Small intestine (tissue), 7 donors: Measurements from ENCODE around the gene EHF. TPM values are rescaled to one million over a fixed set of nuclear protein-coding genes. Genes with fewer than 3 reads are reported as not detected.

Experiments used
- DNase-seq, 2 donors: peaks; one replicate each; pipeline versions ENCODE4 v3.0.0 to v3.0.0-alpha.2; 2013
- FAIRE-seq: peaks from 2 replicates; lab custom pipeline; 2012; peaks lifted over from hg19 to GRCh38; lab: Jason Lieb, UNC
- H3K27ac ChIP-seq, 3 donors: one replicate each; pipeline ENCODE4 v1.5.1; 2013; ENCODE audit warnings: low read length in 2 of 3, mild to moderate bottlenecking in 2 of 3, control low read depth in 1 of 3, inconsistent platforms in 1 of 3, low read depth in 1 of 3, moderate library complexity in 1 of 3
- H3K27me3 ChIP-seq, 3 donors: one replicate each; pipeline ENCODE4 v1.6.1; 2013; ENCODE audit warnings: low read length in 3 of 3, inconsistent platforms in 1 of 3; ENCODE audit not compliant: control insufficient read depth in 3 of 3, insufficient read depth in 3 of 3
- H3K36me3 ChIP-seq, 3 donors: one replicate each; pipeline ENCODE4 v1.6.1; 2013; ENCODE audit warnings: low read length in 3 of 3, inconsistent platforms in 1 of 3, low read depth in 1 of 3, mild to moderate bottlenecking in 1 of 3, moderate library complexity in 1 of 3; ENCODE audit not compliant: control insufficient read depth in 3 of 3, insufficient read depth in 2 of 3
- H3K4me1 ChIP-seq, 3 donors: one replicate each; pipeline ENCODE4 v1.6.1; 2013; ENCODE audit warnings: low read length in 2 of 3, inconsistent platforms in 1 of 3, low read depth in 1 of 3, mild to moderate bottlenecking in 1 of 3, moderate library complexity in 1 of 3; ENCODE audit not compliant: control insufficient read depth in 3 of 3, insufficient read depth in 2 of 3
- H3K4me3 ChIP-seq, 3 donors: one replicate each; pipeline ENCODE4 v1.5.1; 2013; ENCODE audit warnings: low read length in 3 of 3, control low read depth in 1 of 3, inconsistent platforms in 1 of 3, low read depth in 1 of 3, mild to moderate bottlenecking in 1 of 3, moderate library complexity in 1 of 3
- H3K9me3 ChIP-seq, 2 donors: one replicate each; pipeline ENCODE4 v1.6.1; 2013; ENCODE audit warnings: low read depth in 1 of 2, low read length in 1 of 2; ENCODE audit not compliant: control insufficient read depth in 2 of 2, insufficient read depth in 1 of 2
- WGBS, 3 donors: extraction: QIAGEN DNeasy Blood & Tissue Kit; methylation state at CpG; one replicate each; pipeline ENCODE4 v1.1.7; 2013; 5-methylcytosine and 5-hydroxymethylcytosine counted together
- polyA plus RNA-seq, 4 donors: library from polyadenylated mRNA; stranded (reverse) in 3 of 4; unstranded in 1 of 4; fragments of 200-250 nt in 3 of 4; fragments of 120-200 nt in 1 of 4; gene quantifications; one replicate each; pipeline versions ENCODE4 v1.2.1 to v1.2.3, GENCODE V29; 2013
- donor health status: healthy with polysubstance abuse.
- donor health status: control.
- donor health status: control.
- donor health status: Bipolar disorder and iron deficiency.
- donor health status: healthy.

EHF gene
- polyA plus RNA-seq, 4 donors, result 7.3 to 54.1 (median 26.2) TPM

DNA sequence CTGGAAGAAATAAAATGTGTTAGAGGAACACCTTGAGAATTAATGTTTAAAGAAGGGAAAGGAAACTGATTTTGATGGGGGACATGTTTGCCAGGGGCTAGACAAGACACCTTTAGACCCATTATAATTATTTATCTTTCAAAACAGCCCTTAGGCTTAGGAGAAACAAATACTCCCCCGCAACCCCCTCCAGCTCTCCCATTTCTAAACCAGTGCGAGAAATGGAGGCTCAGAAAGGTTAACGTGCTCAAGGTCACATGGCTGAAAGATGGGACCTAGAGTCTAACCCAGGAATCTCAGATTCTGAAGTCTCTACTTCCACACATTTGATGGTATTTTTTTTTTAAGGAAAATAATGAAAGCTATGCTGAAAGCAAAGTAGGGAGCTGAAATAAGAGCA, 18.0 kb downstream of the EHF start:
- H3K27ac ChIP-seq, result peak overlapping the region; percentile 25 to 91 (median 79)
- DNase-seq (no peak), FAIRE-seq (no peak)
- no peaks in the 10 kb centered on the region for H3K27me3 ChIP-seq
- no peaks in the 10 kb centered on the region for H3K9me3 ChIP-seq
- no peak overlapping the region for H3K4me3 ChIP-seq
- no peaks in the 10 kb centered on the region for H3K36me3 ChIP-seq
- 40 to 50% (median 46%) methylated on average over 3 of the region's 3 CpGs for WGBS, 3 donors
- H3K4me1 ChIP-seq, result peaks cover 5 to 60% (median 26%) of the 10 kb centered on the region in 3 donors

DNA sequence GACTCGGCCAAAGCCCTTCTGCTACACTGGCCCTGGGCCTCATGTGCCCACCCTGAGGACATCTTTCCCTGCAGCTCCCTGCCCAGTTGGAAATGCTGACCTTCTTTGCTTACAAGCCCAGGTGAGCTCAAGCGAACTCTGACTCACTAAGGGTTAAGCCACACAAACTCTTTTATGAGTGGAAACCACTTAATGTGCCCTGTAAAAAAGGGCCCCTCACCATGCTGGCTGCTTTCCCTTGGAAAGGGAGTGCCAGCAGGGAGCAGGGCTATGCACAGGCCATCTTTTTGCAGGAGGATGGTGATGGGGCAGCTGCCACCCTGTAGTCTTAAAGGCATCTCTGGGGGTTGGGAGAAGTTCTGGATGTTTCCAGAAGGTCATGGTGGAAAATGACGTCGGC, 18.7 kb downstream of the EHF start:
- Histone ChIP-seq H3K27ac (peak overlapping the region; percentile 80 to 91 (median 89)), H3K9me3 (no peaks in the 10 kb centered on the region), H3K4me1 (peaks cover 6 to 55% (median 24%) of the 10 kb centered on the region in 3 donors), H3K36me3 (no peaks in the 10 kb centered on the region), H3K4me3 (no peak overlapping the region), H3K27me3 (no peaks in the 10 kb centered on the region)
- WGBS, 3 donors, result 21 to 57% (median 40%) methylated on average over 4 of the region's 4 CpGs
- FAIRE-seq, result no peak
- DNase-seq, result peak in 1 of 2 donors; percentile 63

DNA sequence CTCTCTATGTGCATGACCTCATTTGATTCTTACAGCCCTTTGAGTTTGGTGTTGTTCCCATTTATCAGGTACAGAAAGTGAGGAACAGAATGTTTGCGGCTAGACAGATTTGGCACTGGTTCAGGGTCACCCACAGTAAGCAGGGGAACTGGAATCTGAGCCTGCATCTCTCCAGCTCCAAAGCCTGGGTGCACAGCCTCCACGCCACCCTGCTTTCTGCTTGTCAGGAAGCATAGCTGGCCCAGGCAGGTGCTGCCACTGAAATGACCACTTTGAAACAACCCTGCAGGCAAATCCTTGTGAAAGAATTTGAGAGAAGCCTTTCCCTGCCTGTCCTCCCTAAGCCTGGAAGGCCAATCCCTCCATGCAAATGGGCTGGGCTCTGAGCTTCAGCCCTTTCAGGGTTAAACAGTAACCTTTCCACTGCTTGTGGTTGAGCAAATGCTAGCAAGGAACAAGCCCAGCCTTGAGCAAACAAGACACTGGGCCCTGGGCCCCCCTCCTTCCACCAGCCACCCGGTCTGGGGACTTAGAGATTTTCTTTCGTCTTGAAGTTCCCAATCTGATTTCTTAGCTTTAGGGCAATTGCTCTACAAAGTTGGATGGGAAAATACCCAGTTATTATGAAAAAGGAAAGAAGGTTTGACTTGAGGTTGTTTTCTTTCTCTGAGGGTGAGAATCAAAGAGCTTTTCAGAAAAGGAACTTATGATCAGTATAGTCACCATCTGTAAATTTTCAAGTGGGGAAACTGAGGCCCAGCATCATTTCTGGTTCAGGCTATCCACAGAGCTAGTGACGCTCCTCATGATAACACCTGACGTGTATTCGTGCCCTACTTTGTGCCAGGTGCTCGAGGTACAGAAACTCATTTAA, 19.4 kb downstream of the EHF start:
- Histone ChIP-seq H3K9me3 (no peaks in the 10 kb centered on the region), H3K4me3 (no peak overlapping the region), H3K27me3 (no peaks in the 10 kb centered on the region), H3K4me1 (peaks cover 3 to 48% (median 21%) of the 10 kb centered on the region in 3 donors), H3K27ac (peak overlapping the region; percentile 86 to 91 (median 89)), H3K36me3 (no peaks in the 10 kb centered on the region)
- 9 to 61% (median 30%) methylated on average over 8 of the region's 8 CpGs for WGBS, 3 donors
- FAIRE-seq (no peak), DNase-seq (peak; percentile 92 to 98)

DNA sequence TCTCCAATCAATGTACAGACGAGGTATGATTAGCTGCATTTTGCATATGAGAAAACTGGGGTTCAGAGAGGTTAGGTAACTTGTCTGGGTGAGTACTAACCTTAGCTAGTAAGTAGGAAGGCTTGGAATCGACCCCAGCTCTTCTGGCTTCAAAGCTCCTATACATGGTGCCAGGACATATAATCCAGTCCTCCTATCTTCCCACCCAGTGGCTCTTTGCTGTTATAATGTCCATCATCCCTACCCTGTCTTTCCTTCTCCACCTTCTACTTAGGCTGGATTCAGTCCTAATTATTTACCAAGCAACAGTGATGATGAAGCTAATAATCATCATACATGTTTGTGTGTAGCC, 20.0 kb downstream of the EHF start:
- Histone ChIP-seq H3K4me3 (no peak overlapping the region), H3K36me3 (no peaks in the 10 kb centered on the region), H3K4me1 (peaks cover 6 to 42% (median 24%) of the 10 kb centered on the region in 3 donors), H3K9me3 (no peaks in the 10 kb centered on the region), H3K27me3 (no peaks in the 10 kb centered on the region), H3K27ac (peak overlapping the region; percentile 86 to 91 (median 88))
- FAIRE-seq, result no peak
- WGBS, 3 donors, result 8 to 44% (median 16%) methylated on average over 2 of the region's 2 CpGs
- DNase-seq, result peak in 1 of 2 donors; percentile 64

DNA sequence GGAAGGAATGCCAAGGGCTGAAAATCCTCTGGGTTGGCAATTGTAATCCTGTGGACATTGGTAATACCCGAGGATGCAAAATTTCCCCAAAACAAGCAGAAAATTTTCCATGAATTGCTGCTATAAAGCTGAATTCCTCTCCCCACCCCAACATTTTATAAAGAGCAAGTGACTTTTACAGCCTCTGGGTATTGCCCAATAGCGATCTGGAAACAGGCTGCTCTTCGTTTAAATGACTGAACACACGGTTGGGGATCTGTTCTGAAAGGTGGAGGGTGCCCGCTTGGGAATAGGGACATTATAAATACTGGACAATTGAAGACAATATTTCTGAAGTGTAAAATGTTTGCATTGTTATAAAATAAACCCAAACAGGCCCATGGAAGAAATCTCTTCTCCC, 20.6 kb downstream of the EHF start:
- WGBS, 3 donors, result 18 to 52% (median 29%) methylated on average over 5 of the region's 5 CpGs

DNA sequence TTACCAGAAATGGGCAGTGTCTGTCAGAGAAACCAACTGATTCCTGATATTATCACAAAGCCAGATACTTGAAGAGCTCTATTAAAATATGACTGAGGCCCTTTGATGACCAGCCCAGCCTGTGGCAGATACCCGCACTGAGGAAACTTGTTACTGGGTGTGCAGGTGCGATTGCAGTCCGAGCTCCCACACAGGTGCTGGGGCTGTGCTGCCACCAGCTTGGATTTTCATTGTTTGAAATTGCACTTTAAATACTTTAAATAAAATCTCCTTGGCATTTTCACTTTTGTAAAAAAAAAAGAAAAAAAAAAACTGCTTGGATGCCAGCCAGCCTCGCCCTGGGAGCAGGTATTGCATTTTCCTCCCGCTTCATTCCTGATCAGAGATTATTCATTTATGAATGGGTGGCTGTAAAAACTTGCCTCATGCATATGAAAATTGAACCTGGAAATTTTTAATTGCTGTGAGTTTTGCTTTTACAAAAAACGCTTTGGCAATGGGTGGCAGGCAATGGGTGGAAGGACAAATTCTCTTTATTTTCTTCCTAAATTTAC, 21.2 kb downstream of the EHF start:
- Histone ChIP-seq H3K36me3 (peaks cover 0 to 6% (median 0%) of the 10 kb centered on the region in 3 donors), H3K9me3 (no peaks in the 10 kb centered on the region), H3K4me1 (peaks cover 6 to 42% (median 22%) of the 10 kb centered on the region in 3 donors), H3K27ac (peak overlapping the region; percentile 86 to 91 (median 88)), H3K27me3 (no peaks in the 10 kb centered on the region), H3K4me3 (peak overlapping the region in 2 of 3 donors; percentile 41 to 43)
- 29 to 66% (median 38%) methylated on average over 6 of the region's 6 CpGs for WGBS, 3 donors
- DNase-seq (peak; percentile 74 to 76), FAIRE-seq (no peak)

More for the DNA sequence above, 20.6 kb downstream of the EHF start:
- DNase-seq (peak; percentile 74 to 87), FAIRE-seq (no peak)
- Histone ChIP-seq H3K36me3 (peaks cover 0 to 5% (median 0%) of the 10 kb centered on the region in 3 donors), H3K27me3 (no peaks in the 10 kb centered on the region), H3K9me3 (no peaks in the 10 kb centered on the region), H3K4me3 (no peak overlapping the region), H3K27ac (peak overlapping the region; percentile 86 to 91 (median 88)), H3K4me1 (peaks cover 6 to 42% (median 22%) of the 10 kb centered on the region in 3 donors)

DNA sequence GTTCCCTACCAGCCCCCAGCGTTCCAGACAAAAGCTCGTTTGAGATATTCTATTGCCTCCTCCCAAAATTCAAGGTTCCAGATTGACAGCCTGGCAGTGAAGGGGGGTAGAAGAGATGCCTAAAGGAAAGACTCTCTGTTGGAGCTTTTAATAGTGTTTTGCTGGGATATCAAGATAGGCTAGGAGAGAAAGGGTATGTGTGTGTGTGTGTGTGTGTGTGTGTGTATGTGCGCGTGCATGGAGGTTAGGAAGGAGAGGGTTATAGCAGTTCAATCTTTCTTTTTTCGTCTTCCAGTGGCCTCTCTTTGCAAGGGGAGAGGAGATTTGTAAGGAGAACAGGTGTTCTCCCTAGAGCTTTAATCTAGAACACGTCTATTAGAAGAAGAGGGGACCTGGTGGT, 22.0 kb downstream of the EHF start:
- FAIRE-seq (no peak), DNase-seq (peak in 1 of 2 donors; percentile 42)
- peaks cover 4 to 11% (median 6%) of the 10 kb centered on the region in 3 donors for H3K36me3 ChIP-seq
- H3K4me3 ChIP-seq, result peak overlapping the region in 2 of 3 donors; percentile 41 to 43
- WGBS, 3 donors, result 19 to 62% (median 29%) methylated on average over 6 of the region's 6 CpGs
- peak overlapping the region; percentile 80 to 91 (median 88) for H3K27ac ChIP-seq
- no peaks in the 10 kb centered on the region for H3K9me3 ChIP-seq
- H3K4me1 ChIP-seq, result peaks cover 6 to 42% (median 20%) of the 10 kb centered on the region in 3 donors
- no peaks in the 10 kb centered on the region for H3K27me3 ChIP-seq

DNA sequence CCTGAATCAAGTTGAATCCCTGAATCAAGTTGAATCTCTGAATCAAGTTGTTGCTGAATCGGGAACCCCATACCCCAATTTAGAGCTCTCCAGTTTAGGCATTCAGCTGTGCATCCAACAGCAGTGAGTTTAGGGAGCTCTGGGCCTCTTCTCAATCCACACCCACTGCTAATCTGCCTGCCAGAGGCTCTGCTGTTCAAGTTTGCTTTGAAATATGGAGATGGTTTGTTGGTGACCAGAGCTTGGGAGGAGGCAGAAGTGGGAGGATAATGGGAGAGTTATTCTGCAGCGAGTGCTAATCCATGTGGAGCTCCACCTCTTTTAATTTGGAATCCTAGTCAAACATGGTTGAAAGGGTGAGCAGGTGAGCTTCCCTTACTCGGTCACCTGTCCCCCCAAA, 22.4 kb downstream of the EHF start:
- Histone ChIP-seq H3K4me1 (peaks cover 6 to 40% (median 20%) of the 10 kb centered on the region in 3 donors), H3K27ac (peak overlapping the region in 2 of 3 donors; percentile 80 to 91), H3K27me3 (no peaks in the 10 kb centered on the region), H3K4me3 (peak overlapping the region in 2 of 3 donors; percentile 41 to 43), H3K9me3 (no peaks in the 10 kb centered on the region), H3K36me3 (peaks cover 4 to 12% (median 6%) of the 10 kb centered on the region in 3 donors)
- no peak for DNase-seq
- WGBS, 3 donors, result 13 to 62% (median 39%) methylated on average over 3 of the region's 3 CpGs
- no peak for FAIRE-seq
